ENCODE data around the gene WNT10A.

The WNT10A gene

GRCh38 chr2:218888341-218888740 is 7.7 kb downstream of the WNT10A start:
- no peak for DNase-seq (ENCODE audit: low spot score)
- no peak overlapping the region for H3K4me3 ChIP-seq
- H3K27ac ChIP-seq, result no peak overlapping the region
- no peak for TF ChIP-seq CTCF (IDR thresholded peaks at IDR 0.05)

- Histone ChIP-seq H3K27ac (no peak overlapping the region), H3K4me3 (no peak overlapping the region)
- no peak for TF ChIP-seq CTCF (IDR thresholded peaks at IDR 0.05)
- DNase-seq (ENCODE audit: low spot score), result no peak
Observed at GRCh38 chr2:218889937-218890336, 9.3 kb downstream of the WNT10A start.

DNA sequence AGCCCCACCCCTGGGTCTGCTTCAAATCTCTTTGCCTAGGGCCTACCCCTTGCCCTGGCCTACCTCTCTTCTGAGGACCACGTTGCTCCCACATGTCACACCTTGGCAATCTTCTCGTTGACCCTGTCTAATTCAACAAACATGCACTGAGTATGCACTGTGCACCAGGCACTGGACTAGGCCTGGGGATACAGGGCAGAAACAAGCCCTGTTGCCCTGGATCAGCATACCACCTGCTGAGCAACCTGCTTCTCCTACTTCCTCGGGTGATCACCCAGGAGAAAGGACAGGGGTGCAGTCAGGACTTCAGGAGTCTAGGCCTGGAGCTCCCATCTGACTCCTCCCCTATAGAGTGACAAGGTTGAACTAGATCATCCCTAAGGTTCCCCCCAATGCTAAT is 9.7 kb downstream of the WNT10A start:
- TF ChIP-seq CTCF (IDR thresholded peaks at IDR 0.05), result no peak
- no peak for DNase-seq (ENCODE audit: low spot score)
- Histone ChIP-seq H3K27ac (no peak overlapping the region), H3K4me3 (no peak overlapping the region)

DNA sequence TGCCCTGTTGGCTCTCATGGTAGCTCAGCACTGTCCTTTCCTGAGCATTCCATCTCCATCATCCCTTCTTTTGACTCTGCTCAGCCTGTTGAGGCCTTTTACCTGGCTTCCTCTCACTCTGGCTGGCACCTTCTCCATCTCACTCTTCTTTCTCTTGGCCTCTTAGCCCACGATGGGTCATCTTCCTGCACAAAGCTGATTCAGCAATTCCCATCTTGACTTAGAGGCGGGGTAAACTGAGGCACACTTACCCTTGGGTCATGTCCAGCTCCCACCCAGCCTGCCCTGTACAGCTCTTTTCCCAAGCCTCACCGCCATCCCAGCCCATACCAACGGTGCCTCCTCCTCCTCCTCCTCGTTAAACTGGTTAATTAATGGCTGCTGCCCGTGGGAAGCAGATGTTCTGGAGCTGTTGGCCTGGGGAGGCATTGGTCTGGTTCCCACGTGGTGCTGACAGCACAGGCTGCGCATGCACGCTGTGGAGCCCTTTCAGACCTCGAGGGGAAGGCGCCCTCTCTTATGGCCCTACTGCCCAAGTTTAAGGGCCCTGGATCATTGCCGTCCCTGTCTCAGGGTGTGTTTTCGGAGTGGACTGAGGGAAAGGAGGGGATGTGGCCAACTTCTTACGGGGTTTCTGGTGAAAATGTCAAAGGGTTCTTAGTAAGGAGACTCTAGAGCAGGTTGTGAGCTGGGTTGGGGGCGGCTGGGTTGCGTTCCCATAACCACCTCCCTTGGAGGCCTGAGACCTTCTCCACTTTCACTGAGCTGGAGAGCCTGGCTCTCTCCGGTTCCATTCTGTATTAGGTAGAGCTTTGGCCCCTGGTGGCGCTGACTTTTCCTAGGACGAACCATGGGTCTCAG is 10.9 kb downstream of the WNT10A start:
- Histone ChIP-seq H3K4me3 (no peak overlapping the region), H3K27ac (no peak overlapping the region)
- no peak for TF ChIP-seq CTCF (IDR thresholded peaks at IDR 0.05)
- DNase-seq (ENCODE audit: low spot score), result peak; percentile 58

- Histone ChIP-seq H3K4me3 (peak overlapping the region; percentile 72), H3K27ac (no peak overlapping the region)
- DNase-seq (ENCODE audit: low spot score), result peak; percentile 75
- no peak for TF ChIP-seq CTCF (IDR thresholded peaks at IDR 0.05)
Observed at GRCh38 chr2:218892693-218893348, 12.2 kb downstream of the WNT10A start.

- Histone ChIP-seq H3K4me3 (peak overlapping the region; percentile 72), H3K27ac (no peak overlapping the region)
- peak; percentile 29 for DNase-seq (ENCODE audit: low spot score)
- no peak for TF ChIP-seq CTCF (IDR thresholded peaks at IDR 0.05)
Observed at GRCh38 chr2:218893349-218894150, 12.9 kb downstream of the WNT10A start.

Measured in coronary artery (tissue), 2 donors.